Fibroblast of skin of right quadriceps (primary cell): ENCODE measurements around the gene ERI3.

Experiments
- DNase-seq: peaks from one replicate; pipeline ENCODE4 v3.0.0-alpha.2; 2013

The ERI3 gene

GRCh38 chr1:44348061-44348485, 7.0 kb downstream of the ERI3 start:
- no peak for DNase-seq

- peak; percentile 37 for DNase-seq
Measured at GRCh38 chr1:44347280-44347679, 7.8 kb downstream of the ERI3 start.

- no peak for DNase-seq
Measured at GRCh38 chr1:44346878-44347277, 8.2 kb downstream of the ERI3 start.

- DNase-seq: no peak
Measured at GRCh38 chr1:44346184-44346583, 8.9 kb downstream of the ERI3 start.

- DNase-seq: no peak
Measured at GRCh38 chr1:44345187-44345775, 9.8 kb downstream of the ERI3 start.

GRCh38 chr1:44339731-44340130, 15.3 kb downstream of the ERI3 start:
- DNase-seq: no peak

GRCh38 chr1:44338136-44338535, 16.9 kb downstream of the ERI3 start:
- no peak for DNase-seq

- DNase-seq: no peak
Measured at GRCh38 chr1:44336668-44337067, 18.4 kb downstream of the ERI3 start.

GRCh38 chr1:44334968-44335367, 20.1 kb downstream of the ERI3 start:
- no peak for DNase-seq

- DNase-seq: no peak
Measured at GRCh38 chr1:44333376-44333775, 21.7 kb downstream of the ERI3 start.

- no peak for DNase-seq
Measured at GRCh38 chr1:44332505-44332904, 22.6 kb downstream of the ERI3 start.

- no peak for DNase-seq
Measured at GRCh38 chr1:44330935-44331334, 24.1 kb downstream of the ERI3 start.

- DNase-seq: no peak
Measured at GRCh38 chr1:44328671-44329416, 26.2 kb downstream of the ERI3 start.

GRCh38 chr1:44327679-44328491, 27.2 kb downstream of the ERI3 start:
- DNase-seq: peak; percentile 100

- DNase-seq: no peak
Measured at GRCh38 chr1:44326821-44327465, 28.1 kb downstream of the ERI3 start.

GRCh38 chr1:44326024-44326701, 28.9 kb downstream of the ERI3 start:
- DNase-seq: peak; percentile 21

- DNase-seq: no peak
Measured at GRCh38 chr1:44323947-44324346, 31.1 kb downstream of the ERI3 start.

- DNase-seq: no peak
Measured at GRCh38 chr1:44322367-44322766, 32.7 kb downstream of the ERI3 start.

GRCh38 chr1:44321466-44321865, 33.6 kb downstream of the ERI3 start:
- no peak for DNase-seq

- DNase-seq: peak; percentile 44
Measured at GRCh38 chr1:44318097-44319088, 36.7 kb downstream of the ERI3 start.

GRCh38 chr1:44316231-44316759, 38.8 kb downstream of the ERI3 start:
- no peak for DNase-seq
